HepG2 (cell line): Measurements from ENCODE around the gene RANBP17. TPM values are rescaled to one million over a fixed set of nuclear protein-coding genes. Genes with fewer than 3 reads are reported as not detected.

ENCODE experiments used
- ATAC-seq: fragments of 200-7000 bp; cut with Tn5 transposase; 3 replicates; pipeline ENCODE4 v1.9.1; 2020; ENCODE audit warnings: mild to moderate bottlenecking, moderate library complexity
- BruUV-seq: library from RNA; stranded (reverse); fragments of 400-500 nt; replicated peaks from 2 replicates; lab custom pipeline; 2021; lab: Mats Ljungman, UMichigan
- CTCF ChIA-PET: fragments of 300-600 bp; formaldehyde crosslinking; extraction: SDS; loops from one replicate; lab custom pipeline; 2021; ENCODE audit warnings: low total read pairs, inconsistent platforms, low intra/inter-chr PET ratio; lab: Yijun Ruan, JAX
- POLR2A ChIA-PET: fragments of 350-600 bp; sonication (Branson Sonifier 250); formaldehyde crosslinking; loops from one replicate; lab custom pipeline; 2020; ENCODE audit warnings: antibody characterized with exemption, inconsistent platforms; lab: Yijun Ruan, JAX
- DNase-seq: peaks from one replicate; pipeline ENCODE4 v3.0.0-alpha.2; 2015; ENCODE audit warnings: low spot score
- FAIRE-seq: peaks from 3 replicates; lab custom pipeline; 2011; peaks lifted over from hg19 to GRCh38; lab: Jason Lieb, UNC
- H2AFZ ChIP-seq: one replicate; pipeline ENCODE4 v1.6.1; 2011; ENCODE audit warnings: low read length, inconsistent platforms
- H3K27ac ChIP-seq: fragments of 300-600 bp; 3 replicates; pipeline ENCODE4 v1.8.0; 2011; ENCODE audit warnings: mixed run types, mild to moderate bottlenecking, mixed read lengths, low read length, inconsistent platforms; ENCODE audit not compliant: insufficient read depth; ENCODE audit errors: extremely low read length
- H3K27me3 ChIP-seq, 2 experiments: fragments of 200-600 bp in 1 of 2; 2 replicates in 1 of 2; 3 replicates in 1 of 2; pipeline versions ENCODE4 v1.6.0 to v1.8.0; 2011; ENCODE audit warnings: low read length in 2 of 2, mild to moderate bottlenecking in 2 of 2, moderate library complexity in 2 of 2, inconsistent platforms in 1 of 2; ENCODE audit not compliant: insufficient read depth in 2 of 2, control insufficient read depth in 1 of 2
- H3K36me3 ChIP-seq, 2 experiments: fragments of 200-600 bp in 1 of 2; replicated peaks in 1 of 2; 2 replicates in 1 of 2; 3 replicates in 1 of 2; pipeline versions ENCODE4 v1.5.1 to v1.8.0; 2011; ENCODE audit warnings: low read length in 2 of 2, inconsistent platforms in 1 of 2; ENCODE audit not compliant: insufficient read depth in 2 of 2, control insufficient read depth in 1 of 2
- H3K4me1 ChIP-seq: 2 replicates; pipeline ENCODE4 v1.5.1; 2012; ENCODE audit warnings: low read length, inconsistent platforms; ENCODE audit not compliant: insufficient read depth
- H3K4me2 ChIP-seq: 2 replicates; pipeline ENCODE4 v1.6.0; 2011; ENCODE audit warnings: low read depth, low read length, inconsistent platforms
- H3K4me3 ChIP-seq, 3 experiments: fragments of 200-600 bp in 1 of 3; sonication (generic), shearing (Covaris generic) in 1 of 3; replicated peaks in 1 of 3; 2 replicates each; pipeline ENCODE4 v1.5.1; 2011 to 2016; ENCODE audit warnings: low read length in 3 of 3, inconsistent platforms in 2 of 3, low read depth in 2 of 3, mild to moderate bottlenecking in 2 of 3, control low read depth in 1 of 3, mixed read lengths in 1 of 3; ENCODE audit not compliant: insufficient read depth in 1 of 3
- H3K79me2 ChIP-seq: one replicate; pipeline ENCODE4 v1.6.1; 2011; ENCODE audit warnings: low read length, inconsistent platforms; ENCODE audit not compliant: insufficient read depth
- H3K9ac ChIP-seq: 2 replicates; pipeline ENCODE4 v1.6.0; 2011; ENCODE audit warnings: mild to moderate bottlenecking, low read depth, low read length, inconsistent platforms; ENCODE audit not compliant: insufficient read depth
- H3K9me3 ChIP-seq: 2 replicates; pipeline ENCODE4 v1.5.1; 2012; ENCODE audit warnings: mild to moderate bottlenecking, low read length
- H4K20me1 ChIP-seq: 2 replicates; pipeline ENCODE4 v1.6.0; 2011; ENCODE audit warnings: inconsistent platforms, mild to moderate bottlenecking, low read length, moderate library complexity; ENCODE audit not compliant: insufficient read depth
- DR1 ChIP-seq: sonication (generic); formaldehyde crosslinking; IDR thresholded peaks from 2 replicates; pipeline ENCODE4 v1.8.0; 2021; ENCODE audit warnings: mild to moderate bottlenecking, missing genetic modification reagents, inconsistent platforms
- MBD4 ChIP-seq: IDR thresholded peaks from 2 replicates; pipeline ENCODE4 v1.6.1; 2012; ENCODE audit warnings: low read length, inconsistent platforms, borderline replicate concordance
- RNF2 ChIP-seq: fragments of 450-650 bp; conservative IDR thresholded peaks from 2 replicates; pipeline ENCODE4 v1.6.1; 2016; ENCODE audit warnings: low read depth
- ZNF136 ChIP-seq: sonication (generic); formaldehyde crosslinking; IDR thresholded peaks from 2 replicates; pipeline ENCODE4 v1.8.1; 2022; ENCODE audit warnings: low read depth, mild to moderate bottlenecking, moderate library complexity, missing genetic modification reagents
- ZNF264 ChIP-seq: sonication (generic); formaldehyde crosslinking; IDR thresholded peaks from 2 replicates; pipeline ENCODE4 v1.4.0; 2020; ENCODE audit warnings: missing genetic modification reagents
- ZNF274 ChIP-seq: sonication (generic); formaldehyde crosslinking; IDR thresholded peaks from 2 replicates; pipeline ENCODE4 v1.5.1; 2020; ENCODE audit warnings: mild to moderate bottlenecking, missing genetic modification reagents
- ZNF282 ChIP-seq: fragments of 450-650 bp; IDR thresholded peaks from 2 replicates; pipeline ENCODE4 v1.6.1; 2018; ENCODE audit not compliant: partially characterized antibody
- ZNF337 ChIP-seq: sonication (generic); formaldehyde crosslinking; IDR thresholded peaks from 2 replicates; pipeline ENCODE4 v1.5.1; 2020; ENCODE audit warnings: missing genetic modification reagents, low read depth, mild to moderate bottlenecking, borderline replicate concordance
- ZNF431 ChIP-seq: sonication (generic); formaldehyde crosslinking; IDR thresholded peaks from 2 replicates; pipeline ENCODE4 v1.9.0; 2022; ENCODE audit warnings: missing genetic modification reagents, low read depth, mild to moderate bottlenecking, borderline replicate concordance
- ZNF572 ChIP-seq: sonication (generic); formaldehyde crosslinking; IDR thresholded peaks from 2 replicates; pipeline ENCODE4 v1.5.1; 2020; ENCODE audit warnings: mild to moderate bottlenecking, missing genetic modification reagents
- ZNF678 ChIP-seq: sonication (generic); formaldehyde crosslinking; IDR thresholded peaks from 2 replicates; pipeline ENCODE4 v1.4.0; 2020; ENCODE audit warnings: mild to moderate bottlenecking, missing genetic modification reagents
- ZNF709 ChIP-seq: sonication (generic); formaldehyde crosslinking; IDR thresholded peaks from 2 replicates; pipeline ENCODE4 v1.5.0; 2020; ENCODE audit warnings: mild to moderate bottlenecking, missing genetic modification reagents
- ZNF816 ChIP-seq: sonication (generic); formaldehyde crosslinking; IDR thresholded peaks from 2 replicates; pipeline ENCODE4 v1.8.0; 2022; ENCODE audit warnings: missing genetic modification reagents, mild to moderate bottlenecking, borderline replicate concordance
- WGBS: methylation state at CpG from one replicate; pipeline ENCODE4 v1.1.6; 2017; ENCODE audit warnings: low lambda C conversion rate; 5-methylcytosine and 5-hydroxymethylcytosine counted together
- in situ Hi-C: cut with HindIII; loops from 2 replicates; pipeline ENCODE4 v1.10.0; 2017; ENCODE audit warnings: low pct_unique_long_range_greater_than_20kb; ENCODE audit not compliant: extremely low pct_ligation_motif_present
- intact Hi-C: fragments of 100-400 bp; cut with micrococcal nuclease; formaldehyde crosslinking; loops from one replicate; pipeline ENCODE4 v1.10.0; 2022; ENCODE audit not compliant: unreplicated experiment
- polyA plus RNA-seq, 8 experiments: library from polyadenylated mRNA; depleted of rRNA in 3 of 8; stranded (reverse) in 7 of 8; unstranded in 1 of 8; fragments of >200 nt; fragmentation: Illumina TruSeq in 4 of 8; extraction: Trizol in 4 of 8; gene quantifications; 2 replicates each; pipeline versions ENCODE4 v1.2.1 to v1.2.3, GENCODE V29; 2011 to 2016; ENCODE audit warnings: low read depth in 4 of 8, missing spikeins in 1 of 8, mixed read lengths in 1 of 8; ENCODE audit not compliant: insufficient read depth in 1 of 8
- total RNA-seq, 5 experiments: library from RNA; depleted of rRNA; stranded (reverse); fragments of >200 nt; fragmentation: Illumina TruSeq; extraction: Trizol; gene quantifications; 2 replicates each; pipeline ENCODE4 v1.2.3, GENCODE V29; 2016; ENCODE audit warnings: low read depth in 1 of 5
- TF ChIP-seq, protein P1 (sequence below): IDR thresholded peaks from 2 replicates; pipeline ENCODE4 v1.6.1; 2016; ENCODE audit warnings: low read depth
- TF ChIP-seq, protein P2 (sequence below): sonication (generic); formaldehyde crosslinking; IDR thresholded peaks from 2 replicates; pipeline ENCODE4 v1.4.0; 2020; ENCODE audit warnings: low read depth, missing genetic modification reagents
- TF ChIP-seq, protein P3 (sequence below), 2 experiments: IDR thresholded peaks; 2 replicates each; pipeline ENCODE4 v1.6.1; 2011 to 2012; ENCODE audit warnings: low read length in 2 of 2, borderline replicate concordance in 1 of 2, low read depth in 1 of 2, mild to moderate bottlenecking in 1 of 2, moderate library complexity in 1 of 2

The RANBP17 gene
- total and polyA plus RNA-seq, 2 of the 13 experiments (the other 11 are each of a cell fraction or from before 2014, with no cell fraction given), result not detected

DNA sequence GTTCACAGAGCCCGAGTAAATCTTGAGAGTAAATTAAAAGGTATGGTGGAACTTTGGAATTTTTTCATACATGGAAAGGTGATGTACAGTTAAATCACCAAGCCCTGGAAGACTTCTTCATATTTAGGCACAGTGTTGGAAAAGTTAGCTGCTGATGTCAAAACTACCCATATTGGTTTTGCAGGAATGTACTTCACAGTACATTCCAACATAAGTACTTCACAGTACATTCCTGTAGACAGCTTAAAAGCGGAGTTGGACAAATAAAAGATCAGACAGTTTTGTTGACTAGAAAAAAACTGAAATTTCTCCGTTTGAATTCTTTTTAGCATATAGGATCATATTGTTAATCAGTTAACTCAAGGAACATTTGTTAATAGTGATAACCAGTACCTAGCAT, 1.8 kb downstream of the RANBP17 start (continued):
- TF ChIP-seq, protein P1, sequence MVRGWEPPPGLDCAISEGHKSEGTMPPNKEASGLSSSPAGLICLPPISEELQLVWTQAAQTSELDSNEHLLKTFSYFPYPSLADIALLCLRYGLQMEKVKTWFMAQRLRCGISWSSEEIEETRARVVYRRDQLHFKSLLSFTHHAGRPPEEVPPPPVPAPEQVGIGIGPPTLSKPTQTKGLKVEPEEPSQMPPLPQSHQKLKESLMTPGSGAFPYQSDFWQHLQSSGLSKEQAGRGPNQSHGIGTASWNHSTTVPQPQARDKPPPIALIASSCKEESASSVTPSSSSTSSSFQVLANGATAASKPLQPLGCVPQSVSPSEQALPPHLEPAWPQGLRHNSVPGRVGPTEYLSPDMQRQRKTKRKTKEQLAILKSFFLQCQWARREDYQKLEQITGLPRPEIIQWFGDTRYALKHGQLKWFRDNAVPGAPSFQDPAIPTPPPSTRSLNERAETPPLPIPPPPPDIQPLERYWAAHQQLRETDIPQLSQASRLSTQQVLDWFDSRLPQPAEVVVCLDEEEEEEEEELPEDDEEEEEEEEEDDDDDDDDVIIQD (CRISPR knock-in tag), result no peak
- TF ChIP-seq DR1 (CRISPR knock-in tag) (no peak), ZNF136 (CRISPR knock-in tag) (no peak)
- TF ChIP-seq, all 625 proteins: peak for 0

DNA sequence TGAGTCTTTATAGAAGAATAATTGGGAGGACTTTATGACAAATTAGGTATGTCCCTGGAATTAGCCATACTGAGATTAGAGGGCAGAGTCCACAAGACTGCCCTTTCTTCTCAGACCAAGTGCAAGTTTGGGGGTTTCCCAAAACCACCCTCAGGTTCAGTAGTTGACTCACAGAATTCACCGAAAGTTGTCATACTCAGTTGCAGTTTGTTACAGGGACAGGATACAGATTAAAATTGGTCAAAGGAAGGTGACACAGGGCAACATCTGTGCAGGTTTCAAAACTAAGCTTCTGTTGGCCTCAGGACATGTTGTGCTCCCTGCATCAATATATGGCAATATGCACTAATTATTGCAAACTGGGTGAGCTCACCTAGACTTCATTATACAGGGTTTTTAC, 3.8 kb downstream of the RANBP17 start:
- no peak overlapping the region for H3K4me2 ChIP-seq
- DNase-seq (no peak), FAIRE-seq (no peak), ATAC-seq (no peak)
- H3K4me3 ChIP-seq, result no peak overlapping the region
- ChIA-PET CTCF (no interaction called here), POLR2A (no interaction called here)
- H3K27ac ChIP-seq, result no peak overlapping the region
- no peaks in the 10 kb centered on the region for H3K79me2 ChIP-seq
- WGBS, result no CpG with 5 or more reads among the region's 1 CpG
- no peaks in the 10 kb centered on the region for H4K20me1 ChIP-seq
- no peaks in the 10 kb centered on the region for H3K36me3 ChIP-seq
- H3K27me3 ChIP-seq, result no peaks in the 10 kb centered on the region
- no peak overlapping the region for H2AFZ ChIP-seq
- in situ Hi-C loops (no loop called here), intact Hi-C loops (no loop called here)
- H3K9ac ChIP-seq, result no peak overlapping the region
- no peaks in the 10 kb centered on the region for H3K4me1 ChIP-seq
- peaks cover 9% of the 10 kb centered on the region for H3K9me3 ChIP-seq
- BruUV-seq, result no TSS peak
- TF ChIP-seq ZNF572 (CRISPR knock-in tag), result no peak
- no peak for TF ChIP-seq ZNF431 (CRISPR knock-in tag)
- no peak for TF ChIP-seq ZNF264 (CRISPR knock-in tag)
- TF ChIP-seq ZNF282, result no peak
- TF ChIP-seq ZNF274 (CRISPR knock-in tag), result no peak
- TF ChIP-seq ZNF816, result no peak
- no peak for TF ChIP-seq ZNF709 (CRISPR knock-in tag)
- TF ChIP-seq ZNF337 (CRISPR knock-in tag), result no peak
- no peak for TF ChIP-seq ZNF678 (CRISPR knock-in tag)
- no peak for TF ChIP-seq RNF2
- TF ChIP-seq, protein P2, sequence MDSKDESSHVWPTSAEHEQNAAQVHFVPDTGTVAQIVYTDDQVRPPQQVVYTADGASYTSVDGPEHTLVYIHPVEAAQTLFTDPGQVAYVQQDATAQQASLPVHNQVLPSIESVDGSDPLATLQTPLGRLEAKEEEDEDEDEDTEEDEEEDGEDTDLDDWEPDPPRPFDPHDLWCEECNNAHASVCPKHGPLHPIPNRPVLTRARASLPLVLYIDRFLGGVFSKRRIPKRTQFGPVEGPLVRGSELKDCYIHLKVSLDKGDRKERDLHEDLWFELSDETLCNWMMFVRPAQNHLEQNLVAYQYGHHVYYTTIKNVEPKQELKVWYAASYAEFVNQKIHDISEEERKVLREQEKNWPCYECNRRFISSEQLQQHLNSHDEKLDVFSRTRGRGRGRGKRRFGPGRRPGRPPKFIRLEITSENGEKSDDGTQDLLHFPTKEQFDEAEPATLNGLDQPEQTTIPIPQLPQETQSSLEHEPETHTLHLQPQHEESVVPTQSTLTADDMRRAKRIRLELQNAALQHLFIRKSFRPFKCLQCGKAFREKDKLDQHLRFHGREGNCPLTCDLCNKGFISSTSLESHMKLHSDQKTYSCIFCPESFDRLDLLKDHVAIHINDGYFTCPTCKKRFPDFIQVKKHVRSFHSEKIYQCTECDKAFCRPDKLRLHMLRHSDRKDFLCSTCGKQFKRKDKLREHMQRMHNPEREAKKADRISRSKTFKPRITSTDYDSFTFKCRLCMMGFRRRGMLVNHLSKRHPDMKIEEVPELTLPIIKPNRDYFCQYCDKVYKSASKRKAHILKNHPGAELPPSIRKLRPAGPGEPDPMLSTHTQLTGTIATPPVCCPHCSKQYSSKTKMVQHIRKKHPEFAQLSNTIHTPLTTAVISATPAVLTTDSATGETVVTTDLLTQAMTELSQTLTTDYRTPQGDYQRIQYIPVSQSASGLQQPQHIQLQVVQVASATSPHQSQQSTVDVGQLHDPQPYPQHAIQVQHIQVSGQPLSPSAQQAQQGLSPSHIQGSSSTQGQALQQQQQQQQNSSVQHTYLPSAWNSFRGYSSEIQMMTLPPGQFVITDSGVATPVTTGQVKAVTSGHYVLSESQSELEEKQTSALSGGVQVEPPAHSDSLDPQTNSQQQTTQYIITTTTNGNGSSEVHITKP (CRISPR knock-in tag), result no peak
- TF ChIP-seq MBD4, result no peak
- TF ChIP-seq, protein P3, sequence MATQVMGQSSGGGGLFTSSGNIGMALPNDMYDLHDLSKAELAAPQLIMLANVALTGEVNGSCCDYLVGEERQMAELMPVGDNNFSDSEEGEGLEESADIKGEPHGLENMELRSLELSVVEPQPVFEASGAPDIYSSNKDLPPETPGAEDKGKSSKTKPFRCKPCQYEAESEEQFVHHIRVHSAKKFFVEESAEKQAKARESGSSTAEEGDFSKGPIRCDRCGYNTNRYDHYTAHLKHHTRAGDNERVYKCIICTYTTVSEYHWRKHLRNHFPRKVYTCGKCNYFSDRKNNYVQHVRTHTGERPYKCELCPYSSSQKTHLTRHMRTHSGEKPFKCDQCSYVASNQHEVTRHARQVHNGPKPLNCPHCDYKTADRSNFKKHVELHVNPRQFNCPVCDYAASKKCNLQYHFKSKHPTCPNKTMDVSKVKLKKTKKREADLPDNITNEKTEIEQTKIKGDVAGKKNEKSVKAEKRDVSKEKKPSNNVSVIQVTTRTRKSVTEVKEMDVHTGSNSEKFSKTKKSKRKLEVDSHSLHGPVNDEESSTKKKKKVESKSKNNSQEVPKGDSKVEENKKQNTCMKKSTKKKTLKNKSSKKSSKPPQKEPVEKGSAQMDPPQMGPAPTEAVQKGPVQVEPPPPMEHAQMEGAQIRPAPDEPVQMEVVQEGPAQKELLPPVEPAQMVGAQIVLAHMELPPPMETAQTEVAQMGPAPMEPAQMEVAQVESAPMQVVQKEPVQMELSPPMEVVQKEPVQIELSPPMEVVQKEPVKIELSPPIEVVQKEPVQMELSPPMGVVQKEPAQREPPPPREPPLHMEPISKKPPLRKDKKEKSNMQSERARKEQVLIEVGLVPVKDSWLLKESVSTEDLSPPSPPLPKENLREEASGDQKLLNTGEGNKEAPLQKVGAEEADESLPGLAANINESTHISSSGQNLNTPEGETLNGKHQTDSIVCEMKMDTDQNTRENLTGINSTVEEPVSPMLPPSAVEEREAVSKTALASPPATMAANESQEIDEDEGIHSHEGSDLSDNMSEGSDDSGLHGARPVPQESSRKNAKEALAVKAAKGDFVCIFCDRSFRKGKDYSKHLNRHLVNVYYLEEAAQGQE (IDR thresholded peaks at IDR 0.05; ENCODE audit: borderline replicate concordance in 1 of 2, low read depth in 1 of 2, low read length in 2 of 2), result no peak
